Spleen (tissue), 7 donors: ENCODE results near the gene CORIN.

Source experiments
- POLR2A ChIP-seq, 3 donors: fragments of 450-650 bp; IDR thresholded peaks; one replicate each; pipeline ENCODE4 v1.5.1; 2017; ENCODE audit warnings: antibody characterized with exemption in 3 of 3, mild to moderate bottlenecking in 1 of 3
- TF ChIP-seq, protein P1 (sequence below), 11 experiments: fragments of 200-600 bp in 7 of 11; fragments of 450-650 bp in 4 of 11; sonication (generic) in 4 of 11; IDR thresholded peaks in 8 of 11; conservative IDR thresholded peaks in 3 of 11; 1 replicate in 7 of 11; 2 replicates in 4 of 11; pipeline versions ENCODE4 v1.4.0 to v1.8.0; 2016 to 2021; ENCODE audit warnings: antibody characterized with exemption in 11 of 11, inconsistent platforms in 4 of 11, mild to moderate bottlenecking in 1 of 11
- donor health status: DM: no; HTN: no; CAD: no; lungs with moderate emphysema.
- donor health status: DM: no; HTN: no; CAD: no.
- donor health status: DM: no; HTN: no; CAD: no.

DNA sequence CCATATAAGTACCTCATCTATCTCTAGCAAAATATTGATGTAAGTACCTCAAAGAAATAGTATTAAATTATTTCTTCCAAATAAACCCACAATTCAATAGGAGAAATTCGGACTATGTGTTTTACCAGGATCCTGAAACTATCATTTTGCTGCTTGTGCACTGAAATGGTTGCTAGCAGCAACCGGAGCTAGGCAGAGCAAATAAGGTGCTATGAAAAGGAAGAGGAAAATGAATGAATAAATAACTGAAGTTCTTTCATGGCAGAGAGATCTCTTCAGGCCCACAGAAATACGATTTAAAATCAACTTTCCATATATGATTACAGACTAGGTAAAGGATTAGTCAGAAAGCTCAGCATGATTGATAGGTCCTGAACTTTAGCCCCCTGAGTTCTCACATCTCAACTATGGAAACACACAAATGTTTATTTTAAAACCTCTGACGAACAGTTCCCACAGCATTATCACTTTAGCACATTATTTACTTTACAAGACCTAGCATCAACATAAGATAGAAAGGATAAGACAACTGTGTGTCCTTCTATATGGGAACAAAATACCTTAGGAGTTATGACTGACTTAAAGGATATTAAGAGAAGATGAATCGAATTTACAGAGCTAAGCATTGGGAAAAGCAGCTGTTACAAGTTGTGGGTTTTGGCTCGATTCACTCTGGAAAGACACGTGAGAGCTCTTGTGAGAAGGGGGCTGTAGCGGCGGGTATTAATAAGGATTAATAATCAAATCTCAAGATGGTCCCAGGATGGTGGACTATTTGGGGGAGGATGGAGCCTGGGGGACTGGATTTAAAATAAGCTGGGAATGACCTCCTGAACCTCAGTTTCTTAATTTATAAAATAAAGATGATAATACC is 104.3 kb downstream of the CORIN start:
- TF ChIP-seq, protein P1, sequence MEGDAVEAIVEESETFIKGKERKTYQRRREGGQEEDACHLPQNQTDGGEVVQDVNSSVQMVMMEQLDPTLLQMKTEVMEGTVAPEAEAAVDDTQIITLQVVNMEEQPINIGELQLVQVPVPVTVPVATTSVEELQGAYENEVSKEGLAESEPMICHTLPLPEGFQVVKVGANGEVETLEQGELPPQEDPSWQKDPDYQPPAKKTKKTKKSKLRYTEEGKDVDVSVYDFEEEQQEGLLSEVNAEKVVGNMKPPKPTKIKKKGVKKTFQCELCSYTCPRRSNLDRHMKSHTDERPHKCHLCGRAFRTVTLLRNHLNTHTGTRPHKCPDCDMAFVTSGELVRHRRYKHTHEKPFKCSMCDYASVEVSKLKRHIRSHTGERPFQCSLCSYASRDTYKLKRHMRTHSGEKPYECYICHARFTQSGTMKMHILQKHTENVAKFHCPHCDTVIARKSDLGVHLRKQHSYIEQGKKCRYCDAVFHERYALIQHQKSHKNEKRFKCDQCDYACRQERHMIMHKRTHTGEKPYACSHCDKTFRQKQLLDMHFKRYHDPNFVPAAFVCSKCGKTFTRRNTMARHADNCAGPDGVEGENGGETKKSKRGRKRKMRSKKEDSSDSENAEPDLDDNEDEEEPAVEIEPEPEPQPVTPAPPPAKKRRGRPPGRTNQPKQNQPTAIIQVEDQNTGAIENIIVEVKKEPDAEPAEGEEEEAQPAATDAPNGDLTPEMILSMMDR (IDR thresholded peaks at IDR 0.05 in 8 of 11, conservative IDR thresholded peaks at IDR 0.05 in 3 of 11) = no peak
- no peak for TF ChIP-seq POLR2A (IDR thresholded peaks at IDR 0.05)
